Type B pancreatic cell (in vitro differentiated cells): Measurements from ENCODE around the gene HECW1. TPM values are rescaled to one million over a fixed set of nuclear protein-coding genes. Genes with fewer than 3 reads are reported as not detected.

ENCODE experiments used
- DNase-seq: peaks from one replicate; pipeline ENCODE4 v3.0.0; 2021; ENCODE audit warnings: mixed read lengths; ENCODE audit not compliant: unreplicated experiment; ENCODE audit errors: extremely low spot score
- H3K27ac Mint-ChIP-seq: 2 replicates; pipeline ENCODE4 v1.8.0; 2021; ENCODE audit warnings: mild to moderate bottlenecking, mixed read lengths
- H3K27me3 Mint-ChIP-seq: 2 replicates; pipeline ENCODE4 v1.8.0; 2021; ENCODE audit warnings: mixed read lengths
- H3K36me3 Mint-ChIP-seq: 2 replicates; pipeline ENCODE4 v1.8.0; 2021; ENCODE audit warnings: mixed read lengths
- H3K4me1 Mint-ChIP-seq: one replicate; pipeline ENCODE4 v1.8.0; 2021; ENCODE audit warnings: mixed read lengths; ENCODE audit not compliant: unreplicated experiment
- H3K4me3 Mint-ChIP-seq: 2 replicates; pipeline ENCODE4 v1.8.0; 2021; ENCODE audit warnings: mild to moderate bottlenecking, mixed read lengths
- H3K9me3 Mint-ChIP-seq: 2 replicates; pipeline ENCODE4 v1.8.0; 2021; ENCODE audit warnings: mixed read lengths
- total RNA-seq: library from RNA; stranded (reverse); gene quantifications from 2 replicates; pipeline ENCODE4 v1.2.1, GENCODE V29; 2021; ENCODE audit warnings: low replicate concordance
- TF ChIP-seq, protein P1 (sequence below): fragments of 200-600 bp; sonication (generic); conservative IDR thresholded peaks from 2 replicates; pipeline ENCODE4 v1.5.0; 2021; ENCODE audit warnings: antibody characterized with exemption, mild to moderate bottlenecking

Gene HECW1
- total RNA-seq, 1 donor from 2014 or later = 1.4 TPM

DNA sequence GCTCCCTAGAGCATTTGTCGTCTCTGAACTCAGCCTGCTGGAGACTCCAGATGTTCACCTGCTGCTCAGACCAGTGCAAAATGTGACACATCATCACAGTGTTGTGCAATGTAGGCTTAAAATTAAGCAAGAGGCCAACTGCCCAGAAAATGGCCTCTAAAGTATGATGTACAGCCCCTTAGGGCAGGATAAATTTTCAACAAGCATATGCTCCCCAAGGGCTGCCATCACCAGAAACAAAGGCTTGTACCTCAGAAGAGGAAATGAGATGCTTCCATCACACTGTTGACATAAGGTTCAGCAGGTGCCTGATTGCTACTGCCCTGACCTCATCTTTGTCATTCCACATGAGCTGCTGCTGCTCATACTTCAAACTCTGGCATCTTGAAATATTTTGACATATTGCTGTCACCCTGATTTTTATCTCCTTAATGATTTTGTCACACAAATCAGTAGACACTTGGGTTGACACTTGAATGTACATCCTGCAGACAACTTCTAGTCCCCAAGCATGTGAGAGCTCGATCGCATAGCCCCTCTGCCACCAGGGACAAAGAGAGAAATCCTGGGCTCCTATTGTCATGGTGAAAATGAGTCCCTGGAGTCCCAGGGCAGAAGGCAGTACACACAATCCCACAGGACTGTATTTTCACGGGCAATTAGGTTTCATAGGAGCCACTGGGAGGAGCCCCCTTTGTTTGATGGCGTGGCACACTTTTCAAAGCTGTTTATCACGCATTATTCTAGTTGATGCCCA, 250.8 kb downstream of the HECW1 start:
- Mint-ChIP-seq H3K4me1 (peaks cover 9% of the 10 kb centered on the region), H3K9me3 (no peaks in the 10 kb centered on the region), H3K36me3 (no peaks in the 10 kb centered on the region), H3K4me3 (no peak overlapping the region), H3K27me3 (peaks cover 38% of the 10 kb centered on the region), H3K27ac (peak overlapping the region; percentile 17)
- TF ChIP-seq, protein P1, sequence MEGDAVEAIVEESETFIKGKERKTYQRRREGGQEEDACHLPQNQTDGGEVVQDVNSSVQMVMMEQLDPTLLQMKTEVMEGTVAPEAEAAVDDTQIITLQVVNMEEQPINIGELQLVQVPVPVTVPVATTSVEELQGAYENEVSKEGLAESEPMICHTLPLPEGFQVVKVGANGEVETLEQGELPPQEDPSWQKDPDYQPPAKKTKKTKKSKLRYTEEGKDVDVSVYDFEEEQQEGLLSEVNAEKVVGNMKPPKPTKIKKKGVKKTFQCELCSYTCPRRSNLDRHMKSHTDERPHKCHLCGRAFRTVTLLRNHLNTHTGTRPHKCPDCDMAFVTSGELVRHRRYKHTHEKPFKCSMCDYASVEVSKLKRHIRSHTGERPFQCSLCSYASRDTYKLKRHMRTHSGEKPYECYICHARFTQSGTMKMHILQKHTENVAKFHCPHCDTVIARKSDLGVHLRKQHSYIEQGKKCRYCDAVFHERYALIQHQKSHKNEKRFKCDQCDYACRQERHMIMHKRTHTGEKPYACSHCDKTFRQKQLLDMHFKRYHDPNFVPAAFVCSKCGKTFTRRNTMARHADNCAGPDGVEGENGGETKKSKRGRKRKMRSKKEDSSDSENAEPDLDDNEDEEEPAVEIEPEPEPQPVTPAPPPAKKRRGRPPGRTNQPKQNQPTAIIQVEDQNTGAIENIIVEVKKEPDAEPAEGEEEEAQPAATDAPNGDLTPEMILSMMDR = no peak
- DNase-seq = no peak

DNA sequence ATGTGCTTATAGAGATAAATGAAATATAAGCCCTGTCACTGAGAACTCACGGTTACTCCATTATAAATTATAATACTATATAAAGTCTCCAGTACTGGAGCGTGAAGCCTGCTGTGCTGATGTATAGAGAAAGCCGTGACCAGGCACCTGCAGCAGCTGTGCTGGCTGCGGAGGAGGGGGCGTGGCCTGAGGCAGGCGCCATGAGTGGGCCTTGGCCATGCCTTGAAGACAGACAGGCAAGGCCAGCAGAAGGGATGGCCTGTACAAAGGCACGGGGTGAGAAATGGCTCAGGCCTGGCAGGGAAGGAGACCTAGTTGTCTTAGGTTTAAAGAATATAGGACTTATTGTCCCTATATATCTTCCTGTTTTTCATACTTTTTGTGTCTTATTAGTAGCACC, 251.9 kb downstream of the HECW1 start:
- no peak overlapping the region for H3K4me3 Mint-ChIP-seq
- peaks cover 41% of the 10 kb centered on the region for H3K27me3 Mint-ChIP-seq
- TF ChIP-seq, protein P1 = no peak
- no peak for DNase-seq
- peaks cover 9% of the 10 kb centered on the region for H3K4me1 Mint-ChIP-seq
- no peaks in the 10 kb centered on the region for H3K9me3 Mint-ChIP-seq
- H3K36me3 Mint-ChIP-seq = no peaks in the 10 kb centered on the region
- H3K27ac Mint-ChIP-seq = no peak overlapping the region

DNA sequence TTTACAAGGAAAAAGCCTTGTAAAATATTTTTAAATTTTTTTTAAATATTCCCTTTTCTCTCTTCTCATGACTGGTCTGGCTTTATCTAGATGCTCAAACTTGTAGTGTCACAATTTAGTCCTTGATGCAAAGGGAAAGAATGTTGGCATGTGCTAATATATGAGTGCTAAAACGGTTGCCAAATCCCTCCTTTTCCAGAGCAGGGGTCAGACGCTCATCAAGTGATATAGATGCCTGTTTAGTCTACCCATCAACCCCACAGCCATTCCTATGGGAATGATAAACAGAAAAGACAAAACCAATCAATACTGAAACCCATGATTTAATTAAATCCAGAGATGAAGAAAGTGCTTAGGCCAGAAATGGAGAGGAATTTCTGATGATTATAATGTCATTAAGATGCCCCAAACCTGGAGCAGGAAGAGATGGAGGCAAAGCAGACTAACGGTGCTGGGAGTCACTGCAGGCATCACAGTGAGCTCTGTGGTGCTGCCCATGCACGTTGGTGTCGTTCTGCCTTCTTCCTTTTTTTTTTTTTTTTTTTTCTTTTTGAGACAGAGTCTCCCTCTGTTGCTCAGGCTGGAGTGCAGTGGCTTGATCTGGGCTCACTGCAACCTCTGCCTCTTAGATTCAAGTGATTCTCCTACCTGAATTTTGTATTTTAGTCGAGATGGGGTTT, 260.4 kb downstream of the HECW1 start:
- no peaks in the 10 kb centered on the region for H3K9me3 Mint-ChIP-seq
- no peak overlapping the region for H3K27ac Mint-ChIP-seq
- H3K4me3 Mint-ChIP-seq = no peak overlapping the region
- peaks cover 10% of the 10 kb centered on the region for H3K4me1 Mint-ChIP-seq
- H3K36me3 Mint-ChIP-seq = no peaks in the 10 kb centered on the region
- no peak for DNase-seq
- H3K27me3 Mint-ChIP-seq = peaks cover 49% of the 10 kb centered on the region
- TF ChIP-seq, protein P1 = no peak

DNA sequence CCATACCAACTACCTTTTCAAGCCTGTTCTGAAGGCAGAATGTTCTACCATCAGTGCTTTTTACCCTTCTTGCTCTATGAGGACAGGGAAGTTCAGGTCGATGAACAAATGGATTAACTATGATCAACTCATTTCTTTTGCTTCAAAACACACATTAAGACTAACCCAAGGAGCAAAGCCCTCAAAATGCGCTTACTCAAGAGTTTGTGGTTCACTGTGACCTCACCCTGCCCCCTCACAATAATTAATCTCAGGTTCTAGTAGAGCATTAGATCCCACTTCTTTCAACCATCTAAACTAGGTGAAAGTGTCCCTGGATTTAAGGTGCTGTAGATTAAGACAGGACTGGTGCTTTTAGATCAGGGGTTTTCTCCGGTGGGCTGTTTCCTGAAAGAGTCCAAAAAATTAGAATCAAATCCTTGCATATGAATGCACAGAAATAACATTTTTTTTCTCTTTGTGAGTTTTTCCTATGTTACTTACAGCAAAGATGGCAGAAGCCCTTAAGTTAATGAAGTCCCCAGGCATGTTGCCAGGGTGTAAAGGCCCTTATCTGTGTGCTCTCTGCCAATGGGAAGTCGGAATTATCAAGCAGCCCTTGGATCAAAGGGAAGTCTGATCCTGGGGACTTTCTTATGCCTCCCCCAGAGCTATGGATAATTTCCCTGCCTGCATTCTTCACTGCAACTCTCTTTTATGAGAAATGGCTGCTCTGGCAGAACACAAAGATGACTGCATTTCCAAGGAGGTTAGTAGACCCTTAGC, 264.9 kb downstream of the HECW1 start:
- TF ChIP-seq, protein P1 = no peak
- Mint-ChIP-seq H3K4me1 (peaks cover 10% of the 10 kb centered on the region), H3K27ac (no peak overlapping the region), H3K4me3 (no peak overlapping the region), H3K27me3 (peaks cover 28% of the 10 kb centered on the region), H3K36me3 (no peaks in the 10 kb centered on the region), H3K9me3 (peaks cover 2% of the 10 kb centered on the region)
- DNase-seq = no peak

DNA sequence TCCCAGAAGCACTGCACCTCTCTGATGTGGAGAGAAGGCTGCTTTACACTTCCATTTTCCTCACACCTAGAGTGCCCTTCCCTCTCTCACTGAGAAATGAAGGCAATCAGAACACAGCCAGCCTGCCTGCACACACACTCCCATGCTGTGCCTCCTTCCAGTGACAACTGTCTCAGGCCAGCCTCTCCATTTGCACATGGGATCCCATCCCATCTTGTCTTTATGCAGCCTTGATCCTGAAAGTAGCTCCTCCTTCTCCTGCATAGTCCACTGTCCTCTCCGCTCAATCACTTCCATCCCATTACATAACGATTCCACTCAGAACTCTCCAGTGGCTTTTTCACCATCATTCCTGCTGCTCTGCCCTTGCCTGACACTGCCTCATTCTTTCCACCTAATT, 266.8 kb downstream of the HECW1 start:
- Mint-ChIP-seq H3K27me3 (peaks cover 24% of the 10 kb centered on the region), H3K4me1 (peaks cover 10% of the 10 kb centered on the region), H3K4me3 (no peak overlapping the region), H3K36me3 (no peaks in the 10 kb centered on the region), H3K9me3 (peaks cover 4% of the 10 kb centered on the region), H3K27ac (no peak overlapping the region)
- TF ChIP-seq, protein P1 = no peak
- DNase-seq = no peak
